GM23248 (cell line): ENCODE results near the gene GPR37. TPM values are rescaled to one million over a fixed set of nuclear protein-coding genes. Genes with fewer than 3 reads are reported as not detected.

ENCODE experiments used
- DNase-seq: peaks from one replicate; pipeline ENCODE4 v3.0.0-alpha.2; 2015
- H2AFZ ChIP-seq: fragments of 200-600 bp; sonication (generic); 2 replicates; pipeline ENCODE4 v1.6.1; 2016; ENCODE audit warnings: antibody characterized with exemption
- H3F3A ChIP-seq: fragments of 200-600 bp; sonication (generic); 2 replicates; pipeline ENCODE4 v1.6.1; 2016; ENCODE audit warnings: mild to moderate bottlenecking, antibody characterized with exemption, mixed run types; ENCODE audit not compliant: insufficient read depth
- H3K27ac ChIP-seq: fragments of 200-600 bp; sonication (generic); 2 replicates; pipeline ENCODE4 v1.5.1; 2016; ENCODE audit warnings: mild to moderate bottlenecking
- H3K27me3 ChIP-seq: fragments of 200-600 bp; sonication (generic); replicated peaks from 2 replicates; pipeline ENCODE4 v1.6.1; 2016; ENCODE audit warnings: mild to moderate bottlenecking; ENCODE audit not compliant: insufficient read depth
- H3K36me3 ChIP-seq: fragments of 200-600 bp; sonication (generic); 2 replicates; pipeline ENCODE4 v1.6.1; 2016; ENCODE audit warnings: low read depth, mild to moderate bottlenecking
- H3K4me1 ChIP-seq: fragments of 200-600 bp; sonication (generic); 2 replicates; pipeline ENCODE4 v1.6.1; 2016; ENCODE audit warnings: mild to moderate bottlenecking; ENCODE audit not compliant: insufficient read depth
- H3K4me2 ChIP-seq: fragments of 200-600 bp; sonication (generic); one replicate; pipeline ENCODE4 v1.6.1; 2016; ENCODE audit warnings: mild to moderate bottlenecking; ENCODE audit not compliant: unreplicated experiment
- H3K4me3 ChIP-seq: fragments of 200-600 bp; sonication (generic); 2 replicates; pipeline ENCODE4 v1.5.1; 2016; ENCODE audit warnings: mild to moderate bottlenecking
- H3K79me2 ChIP-seq: fragments of 200-600 bp; sonication (generic); 2 replicates; pipeline ENCODE4 v1.6.1; 2016; ENCODE audit warnings: mild to moderate bottlenecking; ENCODE audit not compliant: insufficient read depth
- H3K9ac ChIP-seq: fragments of 200-600 bp; sonication (generic); 2 replicates; pipeline ENCODE4 v1.6.1; 2016; ENCODE audit warnings: mild to moderate bottlenecking
- H3K9me2 ChIP-seq: fragments of 200-600 bp; sonication (generic); 2 replicates; pipeline ENCODE4 v1.6.1; 2016; ENCODE audit warnings: mixed run types, mild to moderate bottlenecking, moderate library complexity; ENCODE audit not compliant: insufficient read depth
- H3K9me3 ChIP-seq: fragments of 200-600 bp; sonication (generic); one replicate; pipeline ENCODE4 v1.6.1; 2017; ENCODE audit warnings: low read depth
- H4K20me1 ChIP-seq: fragments of 200-600 bp; sonication (generic); 2 replicates; pipeline ENCODE4 v1.6.0; 2016; ENCODE audit not compliant: insufficient read depth
- EZH2 ChIP-seq: fragments of 200-600 bp; sonication (generic); IDR thresholded peaks from 2 replicates; pipeline ENCODE4 v1.6.1; 2018; ENCODE audit warnings: antibody characterized with exemption, mild to moderate bottlenecking; ENCODE audit not compliant: insufficient read depth, poor library complexity, severe bottlenecking
- EZH2phosphoT487 ChIP-seq: fragments of 200-600 bp; sonication (generic); IDR thresholded peaks from 2 replicates; pipeline ENCODE4 v1.6.1; 2018; ENCODE audit warnings: antibody characterized with exemption, moderate library complexity, mild to moderate bottlenecking, low read depth; ENCODE audit not compliant: insufficient read depth
- WGBS, 2 experiments: methylation state at CpG; one replicate each; pipeline ENCODE4 v1.1.6; 2015 to 2017; ENCODE audit warnings: low lambda C conversion rate in 2 of 2, low coverage in 1 of 2; ENCODE audit errors: missing lambda C conversion rate in 2 of 2; 5-methylcytosine and 5-hydroxymethylcytosine counted together
- in situ Hi-C: fragments of 300-500 bp; cut with MboI; formaldehyde crosslinking; loops from 2 replicates; pipeline ENCODE4 v1.15.0; 2020
- polyA plus RNA-seq: library from polyadenylated mRNA; unstranded; fragments of >200 nt; fragmentation: Nextera tagmentation; extraction: Ambion mirVana; gene quantifications from 2 replicates; pipeline ENCODE4 v1.2.1, GENCODE V29; 2016
- total RNA-seq: library from RNA; depleted of rRNA; stranded (reverse); fragments of >200 nt; shearing (Covaris generic); gene quantifications from 2 replicates; pipeline ENCODE4 v1.2.3, GENCODE V29; 2014

The GPR37 gene
- total and polyA plus RNA-seq, 2 experiments from 2014 or later = not detected

DNA sequence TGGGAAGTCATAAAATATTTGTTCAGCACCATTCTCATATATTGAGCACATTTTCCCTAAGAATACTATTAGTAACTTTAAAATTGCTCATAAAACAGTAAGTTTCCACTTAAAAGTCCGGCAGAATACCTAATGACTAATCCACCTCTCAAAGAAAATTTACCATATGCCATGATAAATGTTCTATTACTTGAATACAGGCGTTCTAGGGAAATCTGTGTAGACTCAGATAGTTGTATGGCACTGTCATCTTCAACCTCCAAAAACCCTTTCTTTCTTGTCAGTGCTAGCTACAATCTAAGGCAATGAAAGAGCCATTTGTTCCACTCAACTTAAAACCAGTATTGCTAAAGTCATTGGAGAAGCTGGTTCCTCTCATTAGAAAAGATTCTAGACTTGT is 7.3 kb downstream of the GPR37 start:
- Histone ChIP-seq H3K36me3 (no peaks in the 10 kb centered on the region), H3K9me2 (no peaks in the 10 kb centered on the region), H3K27me3 (peaks cover 16% of the 10 kb centered on the region), H3K9me3 (no peaks in the 10 kb centered on the region), H3K27ac (no peak overlapping the region), H3K79me2 (no peaks in the 10 kb centered on the region), H3K4me2 (no peak overlapping the region), H3K9ac (no peak overlapping the region), H3F3A (no peaks in the 10 kb centered on the region), H4K20me1 (no peaks in the 10 kb centered on the region), H3K4me3 (no peak overlapping the region), H2AFZ (no peak overlapping the region), H3K4me1 (no peaks in the 10 kb centered on the region)
- 0 to 5% methylated on average over 2 of the region's 2 CpGs for WGBS, 2 experiments
- in situ Hi-C loops = no loop called here
- DNase-seq = no peak
- no peak for TF ChIP-seq EZH2
- TF ChIP-seq EZH2phosphoT487 = no peak

DNA sequence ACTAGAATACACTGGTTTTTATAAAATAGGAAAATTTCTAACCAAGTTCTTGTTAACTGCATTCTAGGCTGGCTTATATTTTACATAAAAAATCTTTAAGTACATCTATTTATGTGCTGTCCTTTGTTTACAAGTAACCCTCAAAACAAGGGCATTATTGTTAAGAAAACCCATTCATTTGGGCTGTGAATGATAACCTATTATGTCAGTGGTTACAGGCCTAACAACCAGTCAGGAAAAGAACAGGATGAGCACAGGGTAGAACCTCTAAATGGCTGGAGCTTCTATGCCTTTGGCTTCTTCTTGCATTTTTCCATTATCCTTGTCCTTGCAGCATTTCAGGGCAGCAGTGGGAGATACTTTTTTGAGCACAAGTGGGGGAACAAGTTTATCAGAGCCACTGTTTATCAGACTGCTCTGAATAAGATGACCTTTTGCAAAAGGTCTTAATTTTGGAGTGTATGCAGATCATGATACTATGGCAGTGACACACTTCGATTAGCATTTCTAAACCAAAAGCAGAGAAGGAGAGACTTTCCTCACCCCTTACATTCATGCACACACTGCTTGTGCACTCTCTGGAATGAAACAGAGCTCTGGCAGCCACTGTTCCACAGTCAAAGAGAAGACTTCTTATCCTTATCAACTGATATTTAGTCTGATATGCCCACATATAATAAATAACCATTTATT is 10.9 kb downstream of the GPR37 start:
- H2AFZ ChIP-seq = no peak overlapping the region
- 0 to 25% methylated on average over 1 of the region's 1 CpG for WGBS, 2 experiments

DNA sequence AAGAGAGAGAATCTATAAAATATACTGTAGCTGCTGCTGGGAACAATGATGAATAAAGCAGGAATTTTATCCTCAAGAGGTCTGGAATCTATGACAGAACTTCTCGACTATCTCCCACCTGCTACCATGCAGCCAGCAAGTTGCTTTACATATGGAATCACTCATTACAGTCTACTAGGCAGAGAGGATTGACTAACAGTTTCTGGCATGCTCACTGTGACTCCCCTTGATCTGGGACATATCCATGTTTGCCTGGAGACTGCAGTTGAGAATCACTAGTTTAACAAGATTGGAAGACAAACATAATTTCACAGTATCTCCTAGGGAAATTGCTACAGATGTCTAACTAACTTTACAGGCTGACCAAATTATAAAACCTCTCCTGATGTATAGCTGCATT is 13.3 kb downstream of the GPR37 start:
- H3K27me3 ChIP-seq = 0 out of 2 replicates have a peak, but pooled peaks cover 4% of the 10 kb centered on the region
- H3F3A ChIP-seq = no peaks in the 10 kb centered on the region
- no peak for DNase-seq
- H3K79me2 ChIP-seq = no peaks in the 10 kb centered on the region
- H3K9me2 ChIP-seq = no peaks in the 10 kb centered on the region
- no peak overlapping the region for H3K27ac ChIP-seq
- no peak overlapping the region for H2AFZ ChIP-seq
- H3K9me3 ChIP-seq = no peaks in the 10 kb centered on the region
- no peak overlapping the region for H3K4me2 ChIP-seq
- H3K36me3 ChIP-seq = no peaks in the 10 kb centered on the region
- in situ Hi-C loops = no loop called here
- no peak overlapping the region for H3K9ac ChIP-seq
- H3K4me1 ChIP-seq = no peaks in the 10 kb centered on the region
- 0 to 15% methylated on average over 1 of the region's 1 CpG for WGBS, 2 experiments
- no peaks in the 10 kb centered on the region for H4K20me1 ChIP-seq
- H3K4me3 ChIP-seq = no peak overlapping the region
- TF ChIP-seq EZH2 (no peak), EZH2phosphoT487 (no peak)

More for the DNA sequence above, 10.9 kb downstream of the GPR37 start:
- Histone ChIP-seq H3K4me3 (no peak overlapping the region), H3K36me3 (no peaks in the 10 kb centered on the region), H3K9ac (no peak overlapping the region), H3K27me3 (0 out of 2 replicates have a peak, but pooled peaks cover 4% of the 10 kb centered on the region), H3F3A (no peaks in the 10 kb centered on the region), H4K20me1 (no peaks in the 10 kb centered on the region), H3K4me1 (no peaks in the 10 kb centered on the region), H3K79me2 (no peaks in the 10 kb centered on the region), H3K9me2 (no peaks in the 10 kb centered on the region), H3K27ac (no peak overlapping the region), H3K9me3 (no peaks in the 10 kb centered on the region), H3K4me2 (no peak overlapping the region)
- TF ChIP-seq EZH2phosphoT487 = no peak
- no peak for TF ChIP-seq EZH2
- in situ Hi-C loops = no loop called here
- no peak for DNase-seq

DNA sequence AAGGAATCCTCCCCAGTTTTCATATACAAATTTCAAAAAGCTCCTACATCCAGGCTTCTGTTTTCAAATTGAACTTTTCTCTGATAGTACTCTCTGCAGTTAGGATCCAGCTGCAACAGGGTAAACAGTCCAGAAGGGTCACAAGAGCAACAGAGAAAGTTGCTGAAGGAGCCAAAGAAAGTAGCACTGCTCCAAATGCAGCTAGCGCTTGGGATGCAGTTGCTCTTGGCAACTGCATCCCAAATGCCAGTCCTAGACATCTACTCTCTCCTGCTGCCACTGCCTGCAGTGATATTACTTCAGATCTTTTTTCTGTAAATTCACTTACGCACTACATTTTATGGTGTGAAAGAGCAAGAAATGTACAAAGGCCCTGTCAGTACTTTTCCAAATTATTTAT is 14.6 kb downstream of the GPR37 start:
- H3K9me2 ChIP-seq = no peaks in the 10 kb centered on the region
- no peaks in the 10 kb centered on the region for H3K79me2 ChIP-seq
- no peak overlapping the region for H3K4me2 ChIP-seq
- no peaks in the 10 kb centered on the region for H3K9me3 ChIP-seq
- no peaks in the 10 kb centered on the region for H3K4me1 ChIP-seq
- no peaks in the 10 kb centered on the region for H3K36me3 ChIP-seq
- 16 to 20% methylated on average over 2 of the region's 2 CpGs for whole genome bisulfite sequencing, 2 experiments
- no peak overlapping the region for H2AFZ ChIP-seq
- H3K27ac ChIP-seq = no peak overlapping the region
- in situ Hi-C loops = no loop called here
- no peak for TF ChIP-seq EZH2phosphoT487
- no peak for TF ChIP-seq EZH2
- H3K9ac ChIP-seq = no peak overlapping the region
- DNase-seq = no peak
- H3F3A ChIP-seq = no peaks in the 10 kb centered on the region
- no peaks in the 10 kb centered on the region for H4K20me1 ChIP-seq
- no peak overlapping the region for H3K4me3 ChIP-seq
- 0 out of 2 replicates have a peak, but pooled peaks cover 4% of the 10 kb centered on the region for H3K27me3 ChIP-seq

DNA sequence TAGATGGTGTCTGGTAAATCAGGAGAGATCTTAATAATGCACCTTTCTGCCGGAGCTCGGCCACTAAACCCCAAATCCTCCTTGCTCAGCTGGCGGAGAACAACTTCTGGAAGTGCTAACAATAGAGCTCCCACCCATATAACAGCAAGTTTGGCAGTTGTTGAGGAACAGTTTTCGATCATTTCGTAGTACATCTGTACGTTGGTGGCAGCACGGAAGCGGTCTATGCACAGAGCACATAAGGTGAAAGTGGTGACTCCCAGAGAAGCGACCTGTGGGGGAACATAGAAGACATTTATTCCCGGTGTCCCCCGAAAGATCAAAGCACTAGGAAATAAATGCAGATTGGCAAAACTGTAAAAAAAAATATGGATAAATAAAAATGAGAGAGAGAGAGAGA is 18.5 kb downstream of the GPR37 start:
- no peaks in the 10 kb centered on the region for H3K4me1 ChIP-seq
- no peaks in the 10 kb centered on the region for H4K20me1 ChIP-seq
- H3K27me3 ChIP-seq = no peaks in the 10 kb centered on the region
- no peaks in the 10 kb centered on the region for H3K9me2 ChIP-seq
- H3K9ac ChIP-seq = no peak overlapping the region
- H3K27ac ChIP-seq = no peak overlapping the region
- no peak overlapping the region for H3K4me3 ChIP-seq
- no peak overlapping the region for H2AFZ ChIP-seq
- no peak for DNase-seq
- H3F3A ChIP-seq = no peaks in the 10 kb centered on the region
- TF ChIP-seq EZH2phosphoT487 = no peak
- no peak for TF ChIP-seq EZH2
- no peaks in the 10 kb centered on the region for H3K36me3 ChIP-seq
- WGBS, 2 experiments = 47 to 52% methylated on average over 11 of the region's 11 CpGs
- no peaks in the 10 kb centered on the region for H3K79me2 ChIP-seq
- in situ Hi-C loops = no loop called here
- H3K4me2 ChIP-seq = no peak overlapping the region
- H3K9me3 ChIP-seq = no peaks in the 10 kb centered on the region
